CD4-positive, alpha-beta T cell treated with Interleukin-17A for 1 hour (primary cell): Measurements from ENCODE around the gene ISM1.

Experiments used
- DNase-seq: peaks from one replicate; pipeline ENCODE4 v3.0.0-alpha.2; 2020

ISM1 gene

GRCh38 chr20:13259921-13260320 lies 38.8 kb downstream of the ISM1 start:
- DNase-seq, result no peak

DNA sequence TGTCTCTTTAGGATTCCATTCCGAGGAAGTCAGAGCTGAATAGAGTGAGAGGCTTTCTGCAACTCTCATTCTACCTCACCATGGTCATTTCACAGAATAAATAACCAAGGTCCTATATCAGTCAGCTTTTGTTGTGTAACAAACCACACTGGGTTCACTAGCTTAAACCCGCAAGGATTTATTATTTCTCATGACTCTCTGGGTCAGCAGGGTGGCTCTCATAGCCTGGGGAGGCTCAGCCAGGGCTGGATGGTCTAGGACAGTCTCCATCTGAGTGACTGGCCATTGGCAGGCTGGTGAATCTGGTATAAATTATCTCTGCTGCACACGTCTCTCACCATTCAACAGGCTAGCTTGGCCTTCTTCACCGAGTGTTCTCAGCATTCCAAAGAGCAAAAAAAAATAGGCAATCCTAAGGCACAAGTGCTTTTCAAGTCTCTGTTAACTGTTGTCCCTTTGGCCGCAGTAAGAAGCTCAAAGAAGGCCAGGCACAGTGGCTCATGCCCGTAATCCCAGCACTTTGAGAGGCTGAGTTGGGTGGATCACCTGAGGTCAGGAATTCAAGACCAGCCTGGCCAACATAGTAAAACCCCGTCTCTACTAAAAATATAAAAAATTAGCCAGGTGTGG lies 39.7 kb downstream of the ISM1 start:
- no peak for DNase-seq

DNA sequence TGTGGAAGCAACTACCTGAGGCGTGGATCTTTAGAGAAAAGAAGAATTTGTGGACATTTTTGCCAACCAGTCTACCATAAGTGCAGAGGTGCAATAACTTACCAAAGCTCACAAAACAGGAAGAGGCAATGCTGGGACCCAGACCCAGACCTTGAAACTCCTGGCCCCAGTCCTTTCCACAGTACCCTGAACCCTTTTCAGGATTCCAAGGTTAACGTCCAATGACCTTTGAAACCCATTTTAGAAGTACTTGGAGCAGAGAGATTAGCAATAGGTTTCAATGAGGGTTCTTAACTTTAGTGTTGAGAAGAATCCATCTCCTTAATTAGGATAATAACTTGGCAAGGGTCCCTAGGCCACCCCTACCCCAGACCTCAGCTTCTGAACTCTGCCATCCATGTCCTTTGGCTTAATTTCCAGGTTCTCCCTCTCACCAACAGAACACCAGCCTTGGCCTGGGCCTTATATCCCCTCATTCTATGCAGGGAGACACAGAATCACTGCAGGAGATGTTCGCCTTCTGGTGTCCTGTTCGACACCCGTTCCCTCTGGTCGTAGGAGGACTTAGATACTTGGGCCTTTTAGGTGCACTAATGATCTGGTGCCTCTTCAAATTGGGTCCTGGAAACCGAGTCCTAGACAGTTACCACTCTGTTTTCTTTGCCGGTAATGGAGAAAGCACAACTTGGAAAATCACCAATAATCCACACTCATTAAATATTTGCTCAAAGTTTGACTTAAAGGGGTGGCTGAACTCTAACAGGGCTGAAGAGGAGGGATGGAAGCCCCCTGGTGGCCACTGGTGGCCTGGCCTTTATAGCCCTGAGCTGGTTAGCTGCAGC lies 40.6 kb downstream of the ISM1 start:
- peak; percentile 70 for DNase-seq

DNA sequence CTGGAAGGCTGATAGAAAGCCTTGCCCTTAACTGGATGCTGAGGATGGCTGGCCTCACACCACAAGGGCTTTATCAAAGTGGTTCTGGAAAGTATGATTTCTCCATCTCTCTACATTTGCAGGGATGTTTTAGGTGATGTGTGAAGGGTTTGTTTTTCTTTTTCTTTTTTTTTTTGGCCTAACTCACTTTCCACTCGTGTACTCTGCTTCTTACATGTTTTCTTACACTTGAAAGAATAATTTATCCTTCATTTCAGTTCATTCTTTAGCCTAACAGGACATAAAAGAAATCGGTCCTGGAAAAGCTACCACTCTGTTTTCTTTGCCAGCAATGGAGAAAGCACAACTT lies 41.2 kb downstream of the ISM1 start:
- no peak for DNase-seq

DNA sequence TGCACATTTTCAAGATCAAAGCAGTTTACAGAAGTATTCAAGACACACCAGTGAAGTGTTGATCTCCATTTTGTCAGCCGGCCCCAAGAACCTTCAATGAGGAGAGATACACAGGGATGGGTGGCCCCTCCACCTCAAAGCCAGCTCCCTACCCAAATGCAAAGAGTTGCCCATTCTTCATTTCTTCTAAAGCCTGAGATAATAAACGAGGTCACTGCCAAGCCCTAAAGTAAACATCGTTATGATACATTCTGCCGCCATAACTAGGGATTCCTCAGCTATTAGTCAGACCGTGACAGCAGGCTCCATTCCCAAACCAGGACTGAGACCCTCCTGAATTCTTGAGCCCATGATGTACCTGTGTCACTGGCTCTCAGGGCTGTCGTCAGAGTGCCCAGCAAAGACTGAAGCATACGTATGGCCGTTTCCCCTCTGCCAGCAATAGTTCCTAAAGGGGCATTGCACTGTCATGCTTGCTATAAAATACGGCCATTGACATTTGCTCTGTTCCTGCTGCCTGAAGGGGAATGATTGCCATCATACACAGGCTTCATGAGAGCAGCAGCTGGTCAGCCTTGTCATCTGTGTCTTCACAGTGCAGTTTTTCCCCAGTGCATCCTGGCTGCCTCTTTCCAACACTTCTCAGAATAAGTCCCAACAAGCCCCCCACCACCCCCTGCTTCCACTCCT lies 41.7 kb downstream of the ISM1 start:
- no peak for DNase-seq

GRCh38 chr20:13263451-13263850 lies 42.4 kb downstream of the ISM1 start:
- DNase-seq, result no peak

- no peak for DNase-seq
Measured at GRCh38 chr20:13264907-13265306, 43.8 kb downstream of the ISM1 start.

- DNase-seq, result no peak
Measured at GRCh38 chr20:13265941-13266340, 44.9 kb downstream of the ISM1 start.

DNA sequence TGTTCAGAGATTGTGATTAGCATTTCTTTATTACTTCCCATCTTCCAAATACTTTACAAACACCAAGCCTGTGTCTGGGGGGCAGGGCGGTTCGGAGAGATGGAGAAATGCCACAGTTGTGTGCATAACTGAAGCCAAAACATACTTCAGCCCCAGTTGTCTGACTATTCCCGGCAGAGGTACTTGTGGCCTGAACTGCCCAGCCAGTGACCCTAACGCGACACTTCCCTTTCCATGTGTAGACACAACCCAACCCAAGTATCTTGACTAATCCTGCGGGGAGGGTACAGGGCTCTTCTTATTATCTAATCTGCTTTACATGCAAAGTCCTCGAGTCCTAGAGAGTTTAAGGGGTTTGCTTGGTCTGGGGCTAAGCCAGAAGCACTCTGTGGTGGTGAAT lies 46.2 kb downstream of the ISM1 start:
- DNase-seq, result no peak

GRCh38 chr20:13268953-13269352 lies 47.9 kb downstream of the ISM1 start:
- DNase-seq, result no peak

DNA sequence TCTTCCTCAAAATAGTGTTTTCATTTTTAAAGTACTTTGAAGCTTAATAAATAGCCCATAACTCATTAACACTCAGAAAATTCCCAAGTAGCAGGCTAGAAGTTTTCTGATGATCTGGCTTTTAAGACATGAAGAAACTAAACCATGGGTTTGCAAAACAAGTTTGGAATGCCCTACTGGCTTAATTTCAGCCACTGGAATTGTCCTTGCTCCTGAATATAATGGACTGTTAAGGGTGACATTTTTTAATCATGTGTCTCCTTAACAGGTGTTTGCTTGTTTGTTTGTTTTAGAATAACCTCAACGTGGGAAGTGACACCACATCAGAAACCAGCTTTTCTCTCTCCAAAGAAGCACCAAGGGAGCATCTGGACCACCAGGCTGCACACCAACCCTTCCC lies 49.1 kb downstream of the ISM1 start:
- no peak for DNase-seq

- no peak for DNase-seq
Measured at GRCh38 chr20:13271098-13271497, 50.0 kb downstream of the ISM1 start.

DNA sequence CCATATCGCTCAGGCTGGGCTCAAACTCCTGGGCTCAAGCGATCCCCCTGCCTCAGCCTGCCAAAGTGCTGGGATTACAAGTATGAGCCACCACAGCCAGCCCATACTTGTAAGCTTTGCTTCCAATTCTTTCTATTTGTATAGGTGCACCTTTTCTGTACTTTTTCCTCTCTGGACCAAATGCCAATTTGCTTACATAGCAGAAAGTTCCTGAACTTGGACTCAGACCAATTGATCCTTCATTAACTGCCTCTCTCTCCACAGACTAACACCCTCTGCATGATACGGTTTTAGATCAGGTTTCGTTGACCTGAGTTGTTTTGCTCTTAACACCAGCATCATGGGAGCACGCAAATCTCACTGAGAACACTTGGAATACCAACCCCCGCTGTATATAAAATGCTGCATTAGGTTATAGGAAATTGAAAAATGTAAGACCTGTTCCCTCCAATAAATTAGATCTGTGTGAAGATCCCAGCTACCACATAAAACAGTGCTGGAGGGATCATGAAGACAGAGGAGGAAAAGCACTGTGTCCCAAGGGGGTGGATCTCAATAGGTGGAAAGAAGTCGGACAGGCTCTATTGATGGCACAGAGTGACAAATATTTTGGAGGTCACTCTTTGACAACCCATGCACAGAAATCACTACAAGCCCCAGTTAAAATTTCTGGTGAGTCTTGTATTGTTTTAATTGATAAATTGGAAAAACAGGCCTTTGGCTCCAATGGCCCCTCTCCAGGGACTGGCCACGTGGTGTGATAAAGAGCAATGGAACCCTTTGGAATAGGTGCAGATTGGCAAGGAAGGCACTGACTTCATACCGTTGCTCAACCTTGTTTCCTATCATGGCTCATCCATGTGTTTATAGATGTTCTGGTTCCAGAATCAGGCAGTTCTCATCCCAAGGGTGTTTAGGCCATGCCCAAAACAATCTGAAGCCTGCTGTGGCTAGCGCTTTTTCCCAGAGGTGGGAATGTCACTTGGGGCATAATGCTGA lies 51.2 kb downstream of the ISM1 start:
- no peak for DNase-seq

DNA sequence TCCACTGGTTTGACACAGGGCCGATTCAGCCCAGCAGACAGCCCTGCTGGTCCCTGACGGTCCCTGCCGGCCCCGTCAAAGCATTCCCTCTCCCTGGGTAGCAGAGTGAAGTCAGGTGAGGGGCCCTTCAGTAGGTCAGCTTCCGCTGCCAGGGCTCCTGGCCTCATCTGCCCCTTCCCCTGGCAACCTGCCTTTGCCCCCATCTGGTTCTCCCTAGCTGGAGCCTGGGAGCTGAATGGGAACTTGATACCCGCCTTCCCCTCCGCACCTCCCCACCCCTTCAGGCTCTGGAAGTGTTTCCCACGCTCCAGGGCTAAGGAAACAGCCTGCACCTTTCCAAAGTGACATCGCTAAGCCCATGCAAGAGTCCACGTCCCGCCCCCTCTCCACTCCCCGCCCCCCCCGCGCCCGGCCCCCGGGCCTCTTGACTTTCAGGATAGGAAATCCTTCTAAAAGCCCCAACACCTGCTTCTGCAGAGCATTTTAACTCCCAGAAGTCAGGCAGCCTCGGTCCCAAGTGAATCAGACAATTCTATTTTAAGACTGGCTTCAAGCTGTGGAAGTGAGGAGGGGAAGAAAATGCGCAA lies 53.3 kb downstream of the ISM1 start:
- no peak for DNase-seq

DNA sequence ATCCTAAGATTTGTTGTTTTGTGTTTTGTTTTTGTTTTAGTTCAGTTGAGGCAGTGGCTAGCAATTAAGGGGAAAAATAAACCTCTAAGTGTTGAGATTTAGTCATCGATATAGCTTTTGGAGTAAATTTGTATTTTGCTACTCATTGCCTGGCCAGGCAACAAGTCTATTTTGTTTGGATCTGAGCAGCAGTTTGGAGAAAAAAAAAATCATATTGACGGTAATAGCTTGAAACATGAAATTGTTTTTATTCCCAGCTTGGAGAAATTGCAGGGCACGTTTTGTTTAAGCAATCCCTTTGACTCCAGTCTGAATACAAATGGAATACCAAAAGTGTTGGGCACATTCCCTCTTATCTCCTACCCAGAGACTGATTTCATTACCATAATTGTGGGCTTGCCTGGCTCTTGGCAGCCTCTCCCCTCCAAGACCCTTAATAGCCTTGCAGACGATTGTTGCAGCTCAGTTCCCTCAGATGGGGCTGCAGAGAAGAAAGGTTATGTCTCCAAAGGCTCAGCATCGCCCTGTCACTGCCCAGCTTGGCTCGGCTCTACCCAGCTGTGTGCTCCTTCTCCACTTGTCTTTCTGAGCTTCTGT lies 56.0 kb downstream of the ISM1 start:
- DNase-seq, result no peak

- no peak for DNase-seq
Measured at GRCh38 chr20:13277663-13278295, 56.7 kb downstream of the ISM1 start.

GRCh38 chr20:13278812-13279570 lies 57.9 kb downstream of the ISM1 start:
- no peak for DNase-seq

DNA sequence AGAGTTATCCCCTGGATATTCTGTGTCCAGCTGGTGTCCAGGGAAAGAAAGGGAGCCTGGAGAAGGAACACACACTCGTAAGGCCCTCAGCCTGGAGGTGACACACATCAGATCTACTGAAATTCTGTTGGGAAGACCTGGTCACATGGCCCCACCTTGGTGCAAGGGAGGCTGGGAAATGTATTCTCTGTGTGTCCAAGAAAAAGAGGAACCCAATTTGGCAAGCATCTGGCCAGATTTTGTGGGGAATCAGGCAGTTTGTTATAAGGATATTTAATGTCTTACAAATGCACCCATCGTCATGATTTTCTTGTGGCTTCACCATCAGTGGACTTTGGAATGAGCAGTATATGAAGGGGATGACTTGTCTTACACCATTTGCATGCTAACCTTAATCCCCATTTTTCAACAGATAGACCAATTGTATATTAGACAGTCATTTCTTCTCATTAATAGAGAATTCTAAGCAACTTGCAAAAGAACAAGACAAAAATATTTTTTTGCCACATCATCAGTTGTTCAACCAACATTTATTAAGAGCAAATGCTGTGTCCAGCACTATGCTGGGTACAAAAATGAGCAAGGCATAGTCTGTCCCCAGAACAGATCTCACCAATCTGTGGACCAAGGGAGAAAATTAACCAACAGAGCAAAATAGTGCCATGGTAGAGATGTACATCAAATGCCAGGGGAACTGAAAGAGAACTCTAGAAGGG lies 59.7 kb downstream of the ISM1 start:
- no peak for DNase-seq

DNA sequence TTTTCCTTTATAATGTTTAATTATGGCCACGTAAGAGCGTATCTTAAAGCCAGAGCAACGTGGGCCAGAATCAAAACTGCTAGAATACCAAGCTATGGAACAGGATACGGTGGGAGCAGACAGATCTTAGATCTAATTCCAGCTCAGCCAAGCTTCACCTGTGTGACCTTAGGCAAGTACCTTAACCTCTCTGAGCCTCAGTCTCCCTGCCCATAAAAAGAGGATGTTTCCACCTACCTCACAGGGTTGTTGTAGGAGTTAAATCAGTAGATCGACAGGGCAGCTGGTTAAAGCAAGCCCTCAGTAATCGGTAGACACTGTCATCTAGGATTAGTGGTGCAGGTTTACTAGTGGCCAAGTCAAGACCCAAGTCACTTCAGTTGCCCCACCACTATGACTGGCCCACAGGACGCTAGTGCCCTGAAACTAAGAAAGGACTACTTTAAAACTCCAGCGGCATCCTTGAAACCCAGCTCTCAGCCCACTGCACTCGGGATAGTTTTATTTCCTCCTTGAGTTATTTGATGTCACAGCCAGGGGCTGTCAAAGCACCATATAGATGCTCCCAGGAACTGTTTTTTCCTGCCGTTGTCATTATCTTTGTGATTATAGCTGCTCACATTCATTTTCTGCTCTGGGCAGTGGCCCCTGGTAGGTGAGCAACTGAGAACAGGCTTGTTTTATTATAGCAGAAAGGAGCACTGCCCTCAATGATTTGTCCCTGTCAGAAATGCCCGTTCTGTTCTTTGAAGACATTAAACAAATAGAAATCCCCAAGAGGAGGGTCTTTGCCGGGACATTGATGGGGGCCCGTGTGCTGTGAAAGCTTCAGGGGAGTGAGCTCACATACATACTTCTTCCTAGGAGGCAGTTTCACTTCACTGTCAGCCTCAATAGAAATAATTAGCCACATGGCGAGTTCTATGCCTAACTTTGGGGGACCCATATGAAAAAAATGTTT lies 63.1 kb downstream of the ISM1 start:
- DNase-seq, result no peak
